Esophagus muscularis mucosa (tissue), 4 donors: ENCODE measurements around the gene LRRC52. TPM values are rescaled to one million over a fixed set of nuclear protein-coding genes. Genes with fewer than 3 reads are reported as not detected.

Experiments used
- DNase-seq: peaks from one replicate; pipeline ENCODE4 v3.0.0-alpha.2; 2017; ENCODE audit errors: extremely low spot score
- H3K27ac ChIP-seq, 4 donors: fragments of 200-600 bp; sonication (generic); replicated peaks in 1 of 4; 1 replicate in 3 of 4; 2 replicates in 1 of 4; pipeline ENCODE4 v1.5.1; 2016 to 2019; ENCODE audit warnings: mild to moderate bottlenecking in 1 of 4
- H3K27me3 ChIP-seq, 4 donors: fragments of 200-600 bp; sonication (generic); one replicate each; pipeline versions ENCODE4 v1.5.1 to v1.6.0; 2016 to 2019
- H3K36me3 ChIP-seq, 4 donors: fragments of 200-600 bp; sonication (generic); one replicate each; pipeline ENCODE4 v1.5.1; 2016 to 2019
- H3K4me1 ChIP-seq, 4 donors: fragments of 200-600 bp; sonication (generic); one replicate each; pipeline ENCODE4 v1.5.1; 2016 to 2019
- H3K4me3 ChIP-seq, 4 donors: fragments of 200-600 bp; sonication (generic); 1 replicate in 2 of 4; 2 replicates in 2 of 4; pipeline ENCODE4 v1.5.1; 2016 to 2019; ENCODE audit warnings: mild to moderate bottlenecking in 4 of 4, moderate library complexity in 1 of 4
- H3K9me3 ChIP-seq, 4 donors: fragments of 200-600 bp; sonication (generic); 1 replicate in 3 of 4; 2 replicates in 1 of 4; pipeline ENCODE4 v1.5.1; 2016 to 2019
- CTCF ChIP-seq, 3 experiments: fragments of 200-600 bp in 2 of 3; fragments of 450-650 bp in 1 of 3; sonication (generic) in 2 of 3; IDR thresholded peaks; one replicate each; pipeline ENCODE4 v1.5.1; 2017 to 2019; ENCODE audit warnings: antibody characterized with exemption in 3 of 3, mild to moderate bottlenecking in 2 of 3, moderate library complexity in 1 of 3
- EP300 ChIP-seq: sonication (generic); formaldehyde crosslinking; IDR thresholded peaks from one replicate; pipeline ENCODE4 v1.6.1; 2017; ENCODE audit warnings: antibody characterized with exemption
- POLR2A ChIP-seq: fragments of 450-650 bp; IDR thresholded peaks from one replicate; pipeline ENCODE4 v1.6.1; 2017; ENCODE audit warnings: antibody characterized with exemption, moderate library complexity, mild to moderate bottlenecking, low read depth
- POLR2AphosphoS5 ChIP-seq, 2 donors: sonication (generic); formaldehyde crosslinking; IDR thresholded peaks; one replicate each; pipeline ENCODE4 v1.6.1; 2017; ENCODE audit warnings: antibody characterized with exemption in 2 of 2
- WGBS: methylation state at CpG from one replicate; pipeline ENCODE4 v1.1.5; 2018; 5-methylcytosine and 5-hydroxymethylcytosine counted together
- intact Hi-C: fragments of 100-400 bp; cut with DNase I; formaldehyde crosslinking; loops from one replicate; pipeline ENCODE4 v1.15.1; 2023
- total RNA-seq, 4 donors: library from RNA; depleted of rRNA; stranded (reverse); fragments of >200 nt; gene quantifications; one replicate each; pipeline versions ENCODE4 v1.1.0 to v1.2.1, GENCODE V29; 2016

Gene LRRC52
- total RNA-seq, 4 donors from 2014 or later, result 0.17 TPM; not detected in 3

DNA sequence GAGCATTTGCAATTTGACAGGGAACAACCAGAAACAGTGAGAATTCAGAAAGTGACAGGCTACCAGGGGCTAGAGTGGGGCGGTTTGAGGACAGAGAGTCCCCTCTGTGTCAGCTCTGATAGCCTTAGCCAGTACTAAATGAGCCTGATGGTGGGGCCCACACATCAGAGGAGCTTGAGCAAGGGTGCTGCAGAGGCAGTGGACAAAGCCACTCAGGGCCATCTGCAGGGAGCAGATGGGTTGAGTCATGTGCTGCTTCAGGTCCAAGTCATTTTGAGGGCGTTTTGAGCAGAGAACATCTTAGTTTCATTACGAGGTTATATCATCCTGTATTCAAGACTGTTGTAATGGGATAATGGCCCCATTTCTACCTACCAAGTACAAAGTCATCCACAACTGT is 7.7 kb downstream of the LRRC52 start:
- DNase-seq, result peak; percentile 90
- Histone ChIP-seq H3K27me3 (peaks cover 0 to 7% (median 0%) of the 10 kb centered on the region in 4 donors), H3K27ac (no peak overlapping the region), H3K36me3 (no peaks in the 10 kb centered on the region), H3K4me1 (no peaks in the 10 kb centered on the region), H3K4me3 (no peak overlapping the region), H3K9me3 (no peaks in the 10 kb centered on the region)
- TF ChIP-seq POLR2AphosphoS5 (IDR thresholded peaks at IDR 0.05) (no peak), EP300 (no peak), CTCF (IDR thresholded peaks at IDR 0.05) (no peak), POLR2A (no peak)
- 78% methylated on average over 3 of the region's 3 CpGs for WGBS
- intact Hi-C loops, result no loop called here

- no peaks in the 10 kb centered on the region for H3K4me1 ChIP-seq
- H3K36me3 ChIP-seq, result no peaks in the 10 kb centered on the region
- 26% methylated on average over 9 of the region's 9 CpGs for WGBS
- no peak for TF ChIP-seq POLR2AphosphoS5 (IDR thresholded peaks at IDR 0.05)
- no peak for TF ChIP-seq CTCF (IDR thresholded peaks at IDR 0.05)
- no peak for TF ChIP-seq POLR2A
- no peak for TF ChIP-seq EP300
- no peak for DNase-seq
- H3K27me3 ChIP-seq, result peaks cover 0 to 21% (median 0%) of the 10 kb centered on the region in 4 donors
- intact Hi-C loops, result no loop called here
- no peak overlapping the region for H3K4me3 ChIP-seq
- no peak overlapping the region for H3K27ac ChIP-seq
- no peaks in the 10 kb centered on the region for H3K9me3 ChIP-seq
Measured at GRCh38 chr1:165560883-165561656, 17.3 kb downstream of the LRRC52 start.

GRCh38 chr1:165562571-165562970 is 18.8 kb downstream of the LRRC52 start:
- intact Hi-C loops, result no loop called here
- no peak for DNase-seq
- 91% methylated on average over 7 of the region's 7 CpGs for WGBS
- Histone ChIP-seq H3K4me1 (no peaks in the 10 kb centered on the region), H3K4me3 (no peak overlapping the region), H3K27ac (no peak overlapping the region), H3K36me3 (no peaks in the 10 kb centered on the region), H3K27me3 (peaks cover 0 to 28% (median 0%) of the 10 kb centered on the region in 4 donors), H3K9me3 (no peaks in the 10 kb centered on the region)
- TF ChIP-seq POLR2A (no peak), EP300 (no peak), CTCF (IDR thresholded peaks at IDR 0.05) (no peak), POLR2AphosphoS5 (IDR thresholded peaks at IDR 0.05) (no peak)

- intact Hi-C loops, result no loop called here
- peak; percentile 70 for DNase-seq
- H3K27me3 ChIP-seq, result peaks cover 0 to 28% (median 0%) of the 10 kb centered on the region in 4 donors
Measured at GRCh38 chr1:165563551-165563950, 19.8 kb downstream of the LRRC52 start.

More at GRCh38 chr1:165563551-165563950, 19.8 kb downstream of the LRRC52 start:
- H3K4me3 ChIP-seq, result no peak overlapping the region
- no peaks in the 10 kb centered on the region for H3K4me1 ChIP-seq
- no peaks in the 10 kb centered on the region for H3K9me3 ChIP-seq
- H3K27ac ChIP-seq, result no peak overlapping the region
- TF ChIP-seq CTCF (IDR thresholded peaks at IDR 0.05), result no peak
- TF ChIP-seq POLR2AphosphoS5 (IDR thresholded peaks at IDR 0.05), result no peak
- no peak for TF ChIP-seq POLR2A
- no peak for TF ChIP-seq EP300
- H3K36me3 ChIP-seq, result no peaks in the 10 kb centered on the region
- WGBS, result 92% methylated on average over 15 of the region's 15 CpGs
